Measurements from ENCODE around the gene ZMIZ1.

GRCh38 chr10:79130255-79130654 lies 61.5 kb downstream of the ZMIZ1 start:
- TF ChIP-seq POLR2A (IDR thresholded peaks at IDR 0.05): no peak
- TF ChIP-seq CTCF (IDR thresholded peaks at IDR 0.05): no peak

Data from body of pancreas (tissue), 4 donors.